Measurements from ENCODE around the gene BLOC1S2. TPM values are rescaled to one million over a fixed set of nuclear protein-coding genes. Genes with fewer than 3 reads are reported as not detected.

Gene BLOC1S2
- total RNA-seq, 1 experiment from 2014 or later, result 54.1 TPM

DNA sequence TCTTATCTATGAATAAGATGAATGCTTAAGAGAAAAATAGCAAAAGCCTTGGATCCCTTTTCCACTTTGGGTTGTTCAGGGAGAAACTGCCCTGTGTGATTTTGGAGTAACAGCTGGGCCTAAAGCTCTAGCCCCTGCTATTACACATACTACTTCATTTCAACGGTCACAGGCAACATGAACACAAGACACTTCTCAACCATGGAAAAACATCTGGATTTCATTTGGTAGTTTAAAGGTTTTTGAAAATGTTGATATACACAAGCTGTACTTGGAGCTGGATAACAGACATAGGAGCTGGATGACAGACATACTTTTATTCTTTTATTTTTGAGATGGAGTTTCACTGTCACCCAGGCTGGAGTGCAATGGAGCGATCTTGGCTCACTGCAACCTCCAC is 54.4 kb downstream of the BLOC1S2 start:
- Mint-ChIP-seq H3K36me3 (peaks cover 19% of the 10 kb centered on the region), H3K4me3 (no peak overlapping the region), H3K27ac (no peak overlapping the region), H3K27me3 (ENCODE audit: low read depth) (no peaks in the 10 kb centered on the region), H3K4me1 (peaks cover 12% of the 10 kb centered on the region), H3K9me3 (no peaks in the 10 kb centered on the region)
- no peak for ATAC-seq
- POLR2A ChIA-PET, result no interaction called here
- CTCF ChIA-PET, result interaction anchor here (0.7 kb wide), 1 partner anchor 9 kb away, joined by 3 read pairs; no protein-coding TSS in a partner anchor
- no peak for TF ChIP-seq ZNF263 (CRISPR knock-in tag; IDR thresholded peaks at IDR 0.05; ENCODE audit: low read depth)
- TF ChIP-seq ZNF219 (CRISPR knock-in tag; IDR thresholded peaks at IDR 0.05; ENCODE audit: borderline replicate concordance), result no peak
- no peak for TF ChIP-seq NFYB (CRISPR knock-in tag; conservative IDR thresholded peaks at IDR 0.05; ENCODE audit: low read depth)
- no peak for TF ChIP-seq ZNF138 (CRISPR knock-in tag; conservative IDR thresholded peaks at IDR 0.05)
- TF ChIP-seq, protein P1, sequence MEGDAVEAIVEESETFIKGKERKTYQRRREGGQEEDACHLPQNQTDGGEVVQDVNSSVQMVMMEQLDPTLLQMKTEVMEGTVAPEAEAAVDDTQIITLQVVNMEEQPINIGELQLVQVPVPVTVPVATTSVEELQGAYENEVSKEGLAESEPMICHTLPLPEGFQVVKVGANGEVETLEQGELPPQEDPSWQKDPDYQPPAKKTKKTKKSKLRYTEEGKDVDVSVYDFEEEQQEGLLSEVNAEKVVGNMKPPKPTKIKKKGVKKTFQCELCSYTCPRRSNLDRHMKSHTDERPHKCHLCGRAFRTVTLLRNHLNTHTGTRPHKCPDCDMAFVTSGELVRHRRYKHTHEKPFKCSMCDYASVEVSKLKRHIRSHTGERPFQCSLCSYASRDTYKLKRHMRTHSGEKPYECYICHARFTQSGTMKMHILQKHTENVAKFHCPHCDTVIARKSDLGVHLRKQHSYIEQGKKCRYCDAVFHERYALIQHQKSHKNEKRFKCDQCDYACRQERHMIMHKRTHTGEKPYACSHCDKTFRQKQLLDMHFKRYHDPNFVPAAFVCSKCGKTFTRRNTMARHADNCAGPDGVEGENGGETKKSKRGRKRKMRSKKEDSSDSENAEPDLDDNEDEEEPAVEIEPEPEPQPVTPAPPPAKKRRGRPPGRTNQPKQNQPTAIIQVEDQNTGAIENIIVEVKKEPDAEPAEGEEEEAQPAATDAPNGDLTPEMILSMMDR (IDR thresholded peaks at IDR 0.05), result no peak
- no peak for DNase-seq (ENCODE audit: low spot score)

DNA sequence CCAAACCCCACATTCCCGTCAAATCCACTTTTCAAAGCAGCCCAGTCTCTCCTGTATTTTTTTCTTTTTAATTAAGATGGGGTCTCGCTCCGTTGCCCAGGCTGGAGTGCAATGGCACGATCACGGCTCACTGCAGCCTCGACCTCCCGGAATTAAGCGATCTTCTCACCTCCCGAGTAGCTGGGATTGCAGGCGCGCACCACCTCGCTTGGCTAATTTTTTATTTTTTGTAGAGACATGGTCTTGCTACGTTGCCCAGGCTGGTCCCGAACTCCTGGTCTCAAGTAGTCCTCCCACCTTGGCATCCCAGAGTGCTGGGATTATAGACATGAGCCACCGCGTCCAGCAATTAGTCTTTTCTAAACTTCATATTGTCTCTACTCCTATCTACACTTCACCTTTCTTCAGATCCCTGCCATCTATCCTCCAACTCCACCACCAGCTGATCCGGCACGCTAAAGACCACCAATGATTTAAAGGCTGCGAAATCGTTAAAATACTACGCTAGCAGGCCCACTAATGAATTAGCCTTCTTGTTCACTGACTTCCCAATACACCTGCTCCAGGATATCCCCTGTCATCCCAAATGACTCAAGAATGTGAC is 56.6 kb downstream of the BLOC1S2 start:
- no peak for ATAC-seq
- CTCF ChIA-PET, result interaction anchor here (0.6 to 1.8 kb wide), 3 partner anchors 9 to 289 kb away, joined by 3 to 7 read pairs (median 4); no protein-coding TSS in a partner anchor
- Mint-ChIP-seq H3K4me3 (peak overlapping the region; percentile 92), H3K27me3 (ENCODE audit: low read depth) (no peaks in the 10 kb centered on the region), H3K27ac (peak overlapping the region; percentile 93), H3K36me3 (peaks cover 18% of the 10 kb centered on the region), H3K4me1 (peaks cover 12% of the 10 kb centered on the region), H3K9me3 (no peaks in the 10 kb centered on the region)
- no peak for TF ChIP-seq NFYB (CRISPR knock-in tag; conservative IDR thresholded peaks at IDR 0.05; ENCODE audit: low read depth)
- 0 out of 2 replicates have a peak, but pooled peaks have one; percentile 16 for TF ChIP-seq CREM (CRISPR knock-in tag; IDR thresholded peaks at IDR 0.05)
- peak; percentile 85 for TF ChIP-seq GTF2I (CRISPR knock-in tag; conservative IDR thresholded peaks at IDR 0.05)
- peak; percentile 96 for TF ChIP-seq ZNF121 (CRISPR knock-in tag; IDR thresholded peaks at IDR 0.05)
- TF ChIP-seq ZNF219 (CRISPR knock-in tag; IDR thresholded peaks at IDR 0.05; ENCODE audit: borderline replicate concordance), result no peak
- TF ChIP-seq MXD4 (CRISPR knock-in tag; IDR thresholded peaks at IDR 0.05; ENCODE audit: borderline replicate concordance), result no peak
- no peak for DNase-seq (ENCODE audit: low spot score)
- POLR2A ChIA-PET, result no interaction called here

DNA sequence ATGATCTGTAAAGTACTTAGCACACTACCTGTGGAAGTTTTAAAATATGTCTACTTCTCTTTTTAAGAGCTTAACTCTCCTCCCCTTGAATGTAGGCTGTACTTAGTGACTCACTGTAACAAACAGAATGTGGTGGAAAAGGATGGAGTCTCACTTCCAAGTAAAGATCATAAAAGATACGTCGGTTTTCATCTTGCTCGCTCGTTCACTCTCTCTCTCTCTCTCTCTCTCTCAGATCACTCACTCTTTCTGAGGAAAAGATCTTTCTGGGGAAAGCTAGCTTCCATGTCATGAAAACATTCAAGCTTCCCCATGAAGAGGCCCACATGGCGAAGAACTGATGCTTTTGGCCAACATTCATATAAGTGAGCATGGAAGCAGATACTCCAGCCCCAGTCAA is 62.6 kb downstream of the BLOC1S2 start:
- CTCF ChIA-PET, result interaction anchor here (0.6 to 1.1 kb wide), 2 partner anchors 29 to 364 kb away, joined by 3 read pairs; no protein-coding TSS in a partner anchor
- peaks cover 38% of the 10 kb centered on the region for H3K36me3 Mint-ChIP-seq
- no peak overlapping the region for H3K4me3 Mint-ChIP-seq
- DNase-seq (ENCODE audit: low spot score) (no peak), ATAC-seq (no peak)
- H3K4me1 Mint-ChIP-seq, result peaks cover 6% of the 10 kb centered on the region; the same call in 1 of the 2 replicates
- no peak for TF ChIP-seq FOXJ3 (CRISPR knock-in tag; IDR thresholded peaks at IDR 0.05; ENCODE audit: borderline replicate concordance)
- H3K27ac Mint-ChIP-seq, result no peak overlapping the region
- POLR2A ChIA-PET, result no interaction called here
- H3K9me3 Mint-ChIP-seq, result no peaks in the 10 kb centered on the region
- H3K27me3 Mint-ChIP-seq (ENCODE audit: low read depth), result no peaks in the 10 kb centered on the region

Other genes starting within 250 kb of the BLOC1S2 start
- gene CPN1, start 204.8 kb downstream of the BLOC1S2 start, total RNA-seq (2021), result 0.42 to 0.69 TPM (median 0.66 TPM) in 3 replicates
- 23.5 to 33.4 TPM (median 31.5 TPM) in 3 replicates for gene ERLIN1, start 100.7 kb downstream of the BLOC1S2 start, total RNA-seq (2021)
- gene CHUK, start 57.1 kb downstream of the BLOC1S2 start, total RNA-seq (2021), result 14.7 to 16.6 TPM (median 14.7 TPM) in 3 replicates
- 27.3 to 28.1 TPM (median 28.0 TPM) in 3 replicates for gene CWF19L1, start 19.0 kb downstream of the BLOC1S2 start, total RNA-seq (2021)
- 0.09 TPM in 1 of 3 replicates, not detected in the others for gene PKD2L1, start 43.5 kb upstream of the BLOC1S2 start, total RNA-seq (2021)
- gene SCD, start 60.6 kb upstream of the BLOC1S2 start, total RNA-seq (2021), result 490 to 556 TPM (median 501 TPM) in 3 replicates
- 0.68 to 1.1 TPM (median 0.85 TPM) in 3 replicates for gene WNT8B, start 176.3 kb upstream of the BLOC1S2 start, total RNA-seq (2021)
- 6.4 to 7.9 TPM (median 6.7 TPM) in 3 replicates for gene SEC31B, start 233.2 kb upstream of the BLOC1S2 start, total RNA-seq (2021)
- 206 to 221 TPM (median 210 TPM) in 3 replicates for gene NDUFB8, start 243.2 kb upstream of the BLOC1S2 start, total RNA-seq (2021)
- 49.9 to 58.3 TPM (median 53.9 TPM) in 3 replicates for gene HIF1AN, start 249.3 kb upstream of the BLOC1S2 start, total RNA-seq (2021)